MM.1S (cell line): ENCODE results near the gene RUNX2.
"Not testable (repeated sequence)": the region's sequence is repeated elsewhere in the genome, so short reads cannot be mapped to it uniquely, and the experiment has no call there.

Experiments used
- DNase-seq: peaks from one replicate; pipeline ENCODE4 v3.0.0-alpha.2; 2015
- H2AFZ ChIP-seq: fragments of 300-600 bp; sonication (generic); 2 replicates; pipeline ENCODE4 v1.6.0; 2016; ENCODE audit warnings: antibody characterized with exemption, low read length
- H3F3A ChIP-seq: fragments of 300-600 bp; sonication (generic); 2 replicates; pipeline ENCODE4 v1.6.1; 2016; ENCODE audit warnings: mild to moderate bottlenecking, antibody characterized with exemption, low read length, moderate library complexity, mixed read lengths; ENCODE audit not compliant: insufficient read depth
- H3K27ac ChIP-seq: fragments of 300-600 bp; sonication (generic); 2 replicates; pipeline ENCODE4 v1.5.1; 2016; ENCODE audit warnings: mild to moderate bottlenecking, low read length
- H3K27me3 ChIP-seq: fragments of 300-600 bp; sonication (generic); replicated peaks from 2 replicates; pipeline ENCODE4 v1.6.0; 2016; ENCODE audit warnings: low read length; ENCODE audit not compliant: insufficient read depth
- H3K36me3 ChIP-seq: fragments of 300-600 bp; sonication (generic); replicated peaks from 2 replicates; pipeline ENCODE4 v1.6.1; 2016; ENCODE audit warnings: mild to moderate bottlenecking, low read length, mixed read lengths; ENCODE audit not compliant: insufficient read depth
- H3K4me1 ChIP-seq: fragments of 300-600 bp; sonication (generic); 2 replicates; pipeline ENCODE4 v1.6.1; 2016; ENCODE audit warnings: low read length, mixed read lengths
- H3K4me2 ChIP-seq: fragments of 300-600 bp; sonication (generic); 2 replicates; pipeline ENCODE4 v1.6.0; 2016; ENCODE audit warnings: low read depth, low read length
- H3K4me3 ChIP-seq: fragments of 300-600 bp; sonication (generic); 2 replicates; pipeline ENCODE4 v1.5.1; 2016; ENCODE audit warnings: low read length, mixed read lengths
- H3K79me2 ChIP-seq: fragments of 300-600 bp; sonication (generic); 2 replicates; pipeline ENCODE4 v1.6.1; 2016; ENCODE audit warnings: mixed run types, low read length, mixed read lengths
- H3K9ac ChIP-seq: fragments of 300-600 bp; sonication (generic); 2 replicates; pipeline ENCODE4 v1.6.1; 2016; ENCODE audit warnings: low read length, mixed read lengths
- H3K9me2 ChIP-seq: fragments of 300-600 bp; sonication (generic); replicated peaks from 2 replicates; pipeline ENCODE4 v1.6.1; 2016; ENCODE audit warnings: mild to moderate bottlenecking, low read length, mixed read lengths; ENCODE audit not compliant: insufficient read depth
- H3K9me3 ChIP-seq: fragments of 300-600 bp; sonication (generic); replicated peaks from 2 replicates; pipeline ENCODE4 v1.6.1; 2016; ENCODE audit warnings: mild to moderate bottlenecking, low read length, mixed read lengths; ENCODE audit not compliant: insufficient read depth
- H4K20me1 ChIP-seq: fragments of 300-600 bp; sonication (generic); 2 replicates; pipeline ENCODE4 v1.6.1; 2016; ENCODE audit warnings: mild to moderate bottlenecking, low read length, moderate library complexity, mixed read lengths; ENCODE audit not compliant: insufficient read depth
- CTCF ChIP-seq: fragments of 300-600 bp; sonication (generic); IDR thresholded peaks from 2 replicates; pipeline ENCODE4 v1.5.1; 2016; ENCODE audit warnings: antibody characterized with exemption, low read length, mixed read lengths
- EZH2 ChIP-seq: fragments of 300-600 bp; sonication (generic); optimal IDR thresholded peaks from 2 replicates; pipeline ENCODE3; 2017; ENCODE audit warnings: low read depth, mild to moderate bottlenecking, antibody characterized with exemption, low read length, mixed read lengths
- EZH2phosphoT487 ChIP-seq: fragments of 300-600 bp; sonication (generic); IDR thresholded peaks from 2 replicates; pipeline ENCODE4 v1.6.1; 2018; ENCODE audit warnings: antibody characterized with exemption, low read length

Gene RUNX2

GRCh38 chr6:45293306-45293705, 34.8 kb upstream of the RUNX2 start:
- H3K9ac ChIP-seq = no peak overlapping the region
- H3K27ac ChIP-seq = no peak overlapping the region
- H3K4me3 ChIP-seq = peak overlapping the region; percentile 31; the same call in 1 of the 2 replicates
- H3K9me2 ChIP-seq = no peaks in the 10 kb centered on the region
- H2AFZ ChIP-seq = no peak overlapping the region
- H3K36me3 ChIP-seq = no peaks in the 10 kb centered on the region
- H3F3A ChIP-seq = peaks cover 12% of the 10 kb centered on the region; the same call in 1 of the 2 replicates
- H3K4me1 ChIP-seq = peaks cover 12% of the 10 kb centered on the region
- H3K9me3 ChIP-seq = no peaks in the 10 kb centered on the region
- no peaks in the 10 kb centered on the region for H3K79me2 ChIP-seq
- peak; percentile 66 for DNase-seq
- TF ChIP-seq CTCF (no peak), EZH2phosphoT487 (no peak), EZH2 (no peak)
- peak overlapping the region; percentile 58; the same call in 1 of the 2 replicates for H3K4me2 ChIP-seq
- no peaks in the 10 kb centered on the region for H4K20me1 ChIP-seq
- no peaks in the 10 kb centered on the region for H3K27me3 ChIP-seq

GRCh38 chr6:45294065-45294701, 33.9 kb upstream of the RUNX2 start:
- H3K36me3 ChIP-seq, H4K20me1 ChIP-seq, H3K79me2 ChIP-seq, H2AFZ ChIP-seq, H3K27me3 ChIP-seq, H3K9me2 ChIP-seq, H3K4me3 ChIP-seq, H3K9me3 ChIP-seq, H3K27ac ChIP-seq, H3K9ac ChIP-seq: not testable (repeated sequence)
- peak overlapping the region; percentile 58; the same call in 1 of the 2 replicates for H3K4me2 ChIP-seq
- H3K4me1 ChIP-seq = peaks cover 12% of the 10 kb centered on the region
- DNase-seq = peak; percentile 54
- H3F3A ChIP-seq = peaks cover 12% of the 10 kb centered on the region; the same call in 1 of the 2 replicates

GRCh38 chr6:45297320-45297719, 30.8 kb upstream of the RUNX2 start:
- Histone ChIP-seq H3K27ac (no peak overlapping the region), H3K79me2 (no peaks in the 10 kb centered on the region)
- no peak for DNase-seq

More at GRCh38 chr6:45297320-45297719, 30.8 kb upstream of the RUNX2 start:
- H3K4me3 ChIP-seq = no peak overlapping the region
- peaks cover 12% of the 10 kb centered on the region; the same call in 1 of the 2 replicates for H3F3A ChIP-seq
- H3K9ac ChIP-seq = no peak overlapping the region
- H3K27me3 ChIP-seq = no peaks in the 10 kb centered on the region
- TF ChIP-seq CTCF (no peak), EZH2 (no peak), EZH2phosphoT487 (no peak)
- no peaks in the 10 kb centered on the region for H4K20me1 ChIP-seq
- no peak overlapping the region for H3K4me2 ChIP-seq
- H3K9me2 ChIP-seq = no peaks in the 10 kb centered on the region
- H3K36me3 ChIP-seq = no peaks in the 10 kb centered on the region
- H3K4me1 ChIP-seq = peaks cover 12% of the 10 kb centered on the region
- no peaks in the 10 kb centered on the region for H3K9me3 ChIP-seq
- H2AFZ ChIP-seq = no peak overlapping the region
